Measurements from ENCODE around the gene CSRNP2. TPM values are rescaled to one million over a fixed set of nuclear protein-coding genes. Genes with fewer than 3 reads are reported as not detected.
"Not testable (repeated sequence)": the region's sequence is repeated elsewhere in the genome, so short reads cannot be mapped to it uniquely, and the experiment has no call there.

CSRNP2 gene
- polyA plus RNA-seq, 1 donor, result 26.4 TPM

DNA sequence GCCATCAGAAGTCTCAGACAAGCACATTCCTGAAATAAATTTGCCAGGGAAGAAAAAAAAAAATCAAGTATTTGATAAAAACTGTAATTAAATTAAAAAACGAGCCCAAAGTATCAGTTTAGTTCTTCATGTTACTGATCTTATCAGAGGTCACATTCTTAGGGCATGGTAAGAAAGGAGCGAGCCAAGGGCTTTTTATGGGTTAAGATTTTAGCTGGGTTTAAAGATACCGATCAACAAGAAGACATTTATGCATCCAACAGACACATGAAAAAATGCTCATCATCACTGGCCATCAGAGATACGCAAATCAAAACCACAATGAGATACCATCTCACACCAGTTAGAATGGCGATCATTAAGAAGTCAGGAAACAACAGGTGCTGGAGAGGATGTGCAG lies 5.0 kb downstream of the CSRNP2 start:
- DNase-seq (ENCODE audit: low read depth), result not testable (repeated sequence)

DNA sequence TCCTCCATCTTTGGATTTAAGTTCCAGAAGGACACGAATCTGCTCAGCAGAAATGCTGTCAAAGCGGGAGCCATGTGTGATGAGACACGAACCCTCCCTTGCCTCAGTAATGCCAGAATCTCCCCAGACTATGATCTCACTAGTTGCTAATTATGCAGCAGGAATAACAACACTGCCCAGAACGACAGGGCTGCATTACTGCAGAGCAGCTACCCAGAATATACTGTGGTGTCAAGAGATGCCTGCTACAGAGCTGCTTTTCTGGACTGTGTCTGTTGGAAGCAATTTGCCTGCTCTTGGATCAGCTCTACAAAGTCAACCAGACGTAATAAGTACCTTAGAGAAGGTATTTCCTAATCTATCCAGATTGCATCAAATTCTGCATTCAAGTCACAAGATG lies 5.5 kb downstream of the CSRNP2 start:
- DNase-seq (ENCODE audit: low read depth), result no peak

DNA sequence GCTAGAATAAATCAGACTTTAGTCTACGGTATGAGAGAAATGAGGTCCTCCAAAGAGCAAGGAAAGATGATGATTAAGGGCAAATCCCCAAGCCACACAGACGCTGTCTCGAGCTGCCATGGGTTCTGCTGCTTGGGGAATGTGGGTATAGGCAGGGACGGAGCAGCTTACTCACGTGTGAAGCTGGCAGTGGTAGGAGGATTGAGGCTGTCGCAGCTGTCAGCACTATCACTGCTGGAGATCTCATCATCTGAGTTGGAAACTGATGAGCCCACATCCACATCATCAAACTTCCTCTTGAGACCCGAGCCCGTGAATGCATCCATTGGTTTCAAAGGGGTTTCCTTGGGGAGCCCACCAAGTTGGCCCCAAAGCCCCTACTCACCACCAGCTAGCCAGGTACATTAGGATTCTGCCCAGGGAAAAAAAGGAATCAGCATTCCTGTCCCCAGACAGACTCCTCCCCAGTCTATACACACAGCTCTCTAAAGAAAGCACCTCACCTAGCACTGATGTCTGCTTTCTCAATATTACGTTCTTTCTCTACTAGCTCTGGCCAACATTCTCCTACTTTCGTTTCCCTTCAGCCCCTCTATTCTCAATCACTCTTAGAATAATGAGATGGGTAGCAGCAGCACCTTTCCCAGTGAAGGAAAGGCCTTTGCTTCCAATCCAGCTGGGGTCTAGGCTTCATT lies 7.0 kb downstream of the CSRNP2 start:
- no peak for DNase-seq (ENCODE audit: low read depth)

DNA sequence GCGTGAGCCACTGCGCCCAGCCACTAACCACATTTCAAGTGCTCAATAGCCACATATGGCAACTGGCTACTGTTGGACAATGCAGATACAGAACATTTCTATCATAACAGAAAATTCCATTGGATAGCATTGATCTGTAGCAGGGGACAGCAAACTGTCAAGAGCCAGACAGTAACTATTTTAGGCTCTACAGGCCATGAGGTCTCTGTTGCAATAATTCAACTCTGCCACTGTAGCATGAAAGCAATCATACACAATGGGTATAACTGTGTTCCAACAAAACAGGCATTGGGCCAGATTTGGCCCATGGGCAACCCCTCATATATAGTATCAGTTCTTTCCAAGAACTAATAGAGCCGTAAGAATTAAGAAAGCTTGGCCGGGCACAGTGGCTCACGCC lies 8.0 kb downstream of the CSRNP2 start:
- no peak for DNase-seq (ENCODE audit: low read depth)

DNA sequence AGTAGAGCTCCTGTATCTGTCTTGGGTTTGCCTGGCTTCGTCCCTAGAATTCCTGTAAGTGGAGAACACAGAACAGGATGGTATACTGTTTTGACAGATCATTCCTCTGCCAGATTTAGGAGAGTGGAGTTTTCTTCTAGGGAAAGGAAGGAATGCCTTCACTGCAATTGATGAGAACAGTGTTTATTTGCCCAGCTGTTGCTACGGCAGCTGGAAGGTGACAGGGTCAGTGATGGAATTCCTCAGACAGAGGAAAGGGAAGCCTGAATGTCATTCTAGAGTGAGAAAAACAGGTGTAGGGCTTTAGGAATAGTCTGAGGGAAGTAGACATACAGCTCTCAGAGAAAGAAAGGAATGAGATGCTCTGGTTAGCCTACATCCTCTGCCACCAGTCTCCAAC lies 11.7 kb downstream of the CSRNP2 start:
- DNase-seq (ENCODE audit: low read depth), result no peak

DNA sequence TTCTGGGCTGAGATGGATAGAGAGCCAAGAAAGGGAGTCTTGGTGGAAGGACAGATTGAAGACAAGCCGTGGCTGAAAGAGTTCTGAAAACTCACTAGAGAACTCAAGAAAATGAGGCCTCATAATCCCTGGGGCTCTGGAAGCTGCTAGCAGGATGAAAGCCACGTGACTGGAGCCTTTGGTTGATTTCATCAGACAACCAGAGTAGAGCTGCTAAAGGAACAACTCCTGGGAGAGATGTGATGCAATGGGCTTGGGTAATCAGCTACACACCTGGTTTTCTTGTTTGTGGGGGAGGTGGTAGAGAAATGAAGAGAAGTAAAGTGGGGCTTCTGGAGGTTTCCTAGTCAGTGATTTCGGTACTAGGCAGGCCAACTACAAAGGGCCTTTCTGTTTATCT lies 13.4 kb downstream of the CSRNP2 start:
- no peak for DNase-seq (ENCODE audit: low read depth)

DNA sequence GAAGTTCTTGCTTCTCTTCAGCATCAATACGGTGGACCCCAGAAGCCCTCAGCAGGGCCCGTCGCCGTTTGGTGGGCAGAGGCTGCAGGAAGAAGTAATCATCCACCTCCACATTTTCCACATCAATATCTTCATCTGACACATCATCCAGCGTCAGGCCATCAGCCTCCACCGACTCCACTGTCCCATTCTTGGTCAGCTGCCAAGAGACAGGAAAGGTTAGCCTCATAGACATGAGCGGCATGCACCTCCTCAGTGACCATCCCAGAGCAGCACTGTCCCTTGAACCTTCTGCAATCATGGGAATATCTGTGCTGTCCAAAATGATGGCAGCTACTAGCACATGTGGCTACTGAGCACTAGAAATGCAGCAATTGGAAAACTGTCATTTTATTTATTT lies 15.6 kb downstream of the CSRNP2 start:
- DNase-seq (ENCODE audit: low read depth), result no peak

DNA sequence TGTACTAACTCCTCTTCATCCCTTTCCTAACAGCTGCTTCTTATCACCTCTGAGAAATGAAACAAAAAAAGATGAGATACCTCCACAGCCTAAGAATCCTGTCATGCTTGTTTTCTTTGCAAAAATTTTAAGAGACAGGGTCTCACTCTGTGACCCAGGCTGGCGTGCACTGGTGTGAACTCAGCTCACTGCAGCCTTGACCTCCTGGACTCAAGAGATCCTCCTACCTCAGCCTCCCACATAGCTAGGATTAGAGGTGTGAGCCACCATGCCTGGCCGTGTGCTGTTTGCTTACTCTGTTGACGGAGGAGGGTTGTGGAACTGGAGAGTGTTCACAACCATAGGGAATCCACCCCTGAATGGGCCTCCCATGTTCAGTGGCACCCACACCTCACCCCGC lies 16.2 kb downstream of the CSRNP2 start:
- no peak for DNase-seq (ENCODE audit: low read depth)

DNA sequence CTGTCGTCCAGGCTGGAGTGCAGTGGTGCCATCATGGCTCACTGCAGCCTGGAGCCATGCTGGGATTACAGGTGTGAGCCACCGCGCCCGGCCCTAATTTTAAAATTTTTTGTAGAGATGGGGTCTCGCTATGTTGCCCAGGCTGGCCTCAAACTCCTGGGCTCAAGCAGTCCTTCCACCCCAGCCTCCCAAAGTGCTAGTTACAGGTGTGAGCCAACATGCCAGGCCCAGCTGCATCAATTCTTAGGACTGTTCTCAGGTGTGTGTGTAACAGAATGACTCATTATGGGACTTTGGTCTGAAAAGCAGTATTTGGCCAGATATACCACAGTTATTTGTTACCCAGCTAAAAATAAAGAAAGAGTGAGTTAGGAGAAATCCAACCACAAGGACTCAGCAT lies 17.9 kb downstream of the CSRNP2 start:
- no peak for DNase-seq (ENCODE audit: low read depth)

DNA sequence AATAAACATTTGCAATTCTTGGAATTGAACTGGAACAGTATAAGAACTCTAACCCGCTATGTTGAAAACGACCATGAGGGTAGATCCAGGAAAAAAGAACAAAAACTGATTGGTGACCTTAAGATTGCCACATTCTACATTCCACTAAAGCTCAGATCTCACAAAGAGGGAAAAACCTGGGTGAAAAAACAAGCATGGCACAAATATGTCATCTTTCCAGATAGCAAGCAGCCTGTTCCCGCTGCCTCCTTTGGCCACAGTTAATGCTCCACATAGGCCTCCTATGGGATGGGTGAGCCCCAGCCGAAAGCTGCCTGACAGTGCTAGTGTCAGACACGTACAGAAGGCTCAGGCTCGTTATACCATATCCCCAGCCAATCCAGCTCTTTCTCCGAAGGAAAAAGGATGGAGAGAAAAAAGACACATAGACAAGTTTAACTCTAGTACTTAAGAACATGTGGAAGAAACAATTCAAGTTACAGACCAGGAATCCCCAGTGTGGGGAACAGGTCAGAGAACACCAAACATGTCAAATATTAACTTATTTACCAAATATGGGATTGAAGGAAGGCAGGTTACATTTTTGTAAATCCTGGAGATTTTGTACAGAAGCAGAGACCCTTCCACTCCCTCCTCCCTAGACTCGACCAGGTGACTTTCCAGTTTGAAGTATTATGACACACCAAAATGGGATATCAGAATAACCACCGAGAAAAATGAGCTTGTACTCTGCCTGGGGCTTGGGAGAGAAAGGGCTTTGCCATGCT lies 20.6 kb downstream of the CSRNP2 start:
- DNase-seq (ENCODE audit: low read depth), result no peak

DNA sequence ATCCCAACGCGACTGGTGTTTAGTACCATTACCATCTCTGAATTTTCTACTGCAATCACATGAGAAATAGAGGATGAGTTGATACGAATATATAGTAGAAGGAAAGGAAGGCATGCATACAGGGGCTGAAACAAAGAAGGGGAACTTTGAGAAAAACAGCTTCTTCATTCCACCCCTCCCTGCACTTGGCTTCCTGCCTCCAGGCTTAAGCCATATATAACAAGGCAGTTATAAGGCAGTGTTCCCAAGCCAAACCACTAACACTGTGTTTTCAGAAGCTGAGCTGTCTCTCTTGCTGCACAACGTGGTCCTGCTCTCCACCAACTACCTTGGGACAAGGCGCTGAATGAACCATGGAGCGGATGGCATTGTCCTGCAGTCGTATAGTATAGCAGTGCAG lies 24.3 kb downstream of the CSRNP2 start:
- DNase-seq (ENCODE audit: low read depth), result no peak

DNA sequence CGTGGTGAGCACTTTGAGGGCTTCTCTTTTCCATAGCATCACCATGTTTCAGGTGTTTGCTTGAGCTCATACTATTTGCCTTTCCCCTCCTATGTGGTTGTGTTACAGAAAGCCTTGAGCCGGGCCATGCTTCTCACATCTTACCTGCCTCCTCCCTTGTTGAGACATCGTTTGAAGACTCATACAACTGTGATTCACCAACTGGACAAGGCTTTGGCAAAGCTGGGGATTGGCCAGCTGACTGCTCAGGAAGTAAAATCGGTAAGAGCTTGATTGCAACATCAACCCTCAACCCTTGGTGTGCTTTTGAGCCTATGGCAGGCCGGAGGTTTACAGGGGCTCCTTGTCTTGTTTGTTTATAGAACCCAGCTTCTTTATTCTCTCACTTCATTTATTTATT lies 27.2 kb downstream of the CSRNP2 start:
- DNase-seq (ENCODE audit: low read depth), result no peak

DNA sequence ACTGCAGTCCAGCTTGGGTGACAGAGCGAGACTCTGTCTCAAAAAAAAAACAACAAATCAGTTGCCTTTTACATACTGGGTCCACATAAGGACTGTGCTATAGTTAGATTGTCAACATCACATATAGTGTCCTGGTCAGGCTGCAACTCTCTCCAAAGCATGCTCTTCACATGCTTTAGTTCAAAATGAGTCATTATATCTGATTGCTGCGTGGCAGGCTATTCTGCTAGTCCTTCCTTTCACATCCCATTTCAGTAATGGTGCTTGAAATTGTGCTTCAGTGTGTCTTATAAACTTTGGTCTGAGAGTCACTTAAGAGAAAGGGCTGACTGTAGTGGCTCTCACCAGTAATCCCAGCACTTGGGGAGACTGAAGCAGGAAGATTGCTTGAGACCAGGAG lies 28.3 kb downstream of the CSRNP2 start:
- DNase-seq (ENCODE audit: low read depth), result no peak

DNA sequence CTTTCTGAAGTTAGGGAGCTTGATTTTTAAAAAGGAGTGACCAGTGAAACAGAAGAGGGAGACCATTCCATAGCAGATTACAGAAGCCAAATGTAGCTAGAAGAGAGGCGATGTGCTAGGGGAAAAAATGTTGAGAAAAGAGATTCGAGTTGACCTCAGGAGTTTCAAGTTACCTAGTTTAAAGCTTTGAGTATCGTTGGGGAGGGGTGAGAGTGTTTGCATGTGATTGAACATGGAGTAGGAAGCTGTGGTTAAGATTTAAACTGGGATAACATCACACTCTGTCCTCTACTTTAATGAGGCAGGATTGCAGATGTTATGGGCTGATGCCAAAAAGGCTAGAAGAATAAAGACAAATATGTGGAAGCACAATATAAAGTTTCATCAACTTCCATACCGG lies 31.6 kb downstream of the CSRNP2 start:
- no peak for DNase-seq (ENCODE audit: low read depth)

DNA sequence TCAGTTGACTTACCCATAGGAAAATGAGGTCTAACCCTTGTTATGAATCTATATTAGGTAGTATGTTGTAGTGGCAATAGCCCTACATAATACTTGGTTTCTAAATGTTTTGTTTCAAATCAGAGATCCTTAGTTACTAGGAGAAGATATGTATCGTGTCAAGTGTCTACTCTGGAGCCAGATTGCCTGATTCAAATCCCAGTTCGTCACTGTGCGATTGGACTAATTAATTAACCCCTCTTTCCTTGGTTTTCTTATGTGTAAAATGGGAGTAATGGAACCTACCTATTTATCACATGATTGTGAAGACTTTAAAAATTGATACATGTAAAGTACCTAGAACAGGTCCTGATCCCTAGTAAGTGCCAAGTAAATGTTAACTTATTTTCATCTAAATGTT lies 33.9 kb downstream of the CSRNP2 start:
- DNase-seq (ENCODE audit: low read depth), result no peak

DNA sequence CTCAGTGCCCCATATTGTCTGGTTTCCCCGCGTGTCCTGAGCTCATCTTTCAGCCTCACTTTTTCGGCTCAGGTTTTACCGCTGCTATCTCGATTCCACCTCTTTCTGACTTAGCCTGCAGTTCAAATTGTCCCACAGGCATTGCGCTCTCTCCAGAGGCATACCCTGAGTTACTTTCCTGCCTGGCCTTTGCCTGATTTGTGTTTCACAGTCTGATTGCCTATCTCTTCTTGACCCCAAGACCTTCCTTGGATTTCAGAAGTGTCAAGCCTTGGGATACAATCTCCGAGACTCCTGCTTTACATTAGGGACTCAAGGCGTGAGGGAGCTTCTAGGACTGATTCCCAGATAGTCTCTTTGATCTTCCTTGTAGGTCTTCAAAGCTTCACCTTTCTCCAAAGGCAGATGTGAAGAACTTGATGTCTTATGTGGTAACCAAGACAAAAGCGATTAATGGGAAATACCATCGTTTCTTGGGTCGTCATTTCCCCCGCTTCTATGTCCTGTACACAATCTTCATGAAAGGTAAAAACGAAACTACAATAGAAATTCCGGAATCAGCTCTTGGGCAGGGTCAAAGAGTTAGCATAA lies 34.6 kb downstream of the CSRNP2 start:
- no peak for DNase-seq (ENCODE audit: low read depth)

DNA sequence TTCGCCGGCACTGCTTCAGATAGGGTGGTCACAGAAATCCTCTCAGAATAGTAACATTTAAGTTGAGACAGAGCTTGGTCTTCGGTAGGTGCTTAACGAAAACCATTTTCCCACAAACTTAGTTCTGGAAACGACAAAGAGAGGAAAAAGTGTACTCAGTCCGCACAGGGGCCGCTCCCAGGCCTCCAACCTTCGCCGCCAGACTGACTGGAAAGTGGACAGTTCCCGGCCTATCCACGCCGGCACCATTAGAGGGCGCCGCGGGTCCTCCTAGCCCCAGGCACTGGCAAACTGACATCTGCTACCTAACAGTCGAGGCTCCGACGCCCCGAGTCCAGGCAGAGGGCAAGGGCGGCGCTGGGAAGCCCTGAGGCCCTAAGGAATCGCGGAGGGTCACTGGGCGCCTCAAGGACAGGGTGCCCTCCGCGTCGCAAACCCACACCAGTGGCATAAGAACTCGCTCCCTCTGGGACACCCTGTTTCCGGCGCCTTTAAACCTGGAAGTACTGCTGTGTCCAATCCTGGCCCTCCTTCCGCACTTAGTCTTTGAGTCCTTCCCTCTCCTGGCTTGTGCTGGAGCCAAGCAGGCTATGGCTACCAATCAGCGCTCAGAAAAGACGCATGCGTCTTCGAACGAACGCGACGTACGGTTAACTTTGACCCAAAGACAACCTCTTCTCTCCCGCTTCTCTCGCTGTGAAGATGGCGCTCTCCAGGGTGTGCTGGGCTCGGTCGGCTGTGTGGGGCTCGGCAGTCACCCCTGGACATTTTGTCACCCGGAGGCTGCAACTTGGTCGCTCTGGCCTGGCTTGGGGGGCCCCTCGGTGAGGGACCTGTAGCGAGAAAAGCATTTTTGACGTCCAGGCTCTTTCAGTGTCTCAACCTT lies 35.5 kb downstream of the CSRNP2 start, which contains the start of gene LETMD1:
Gene LETMD1 (plus strand): TSS at position 673 of the 886 bp plus-strand sequence. CDS start 30 bp downstream, at position 703.
- DNase-seq (ENCODE audit: low read depth), result peak; percentile 99

DNA sequence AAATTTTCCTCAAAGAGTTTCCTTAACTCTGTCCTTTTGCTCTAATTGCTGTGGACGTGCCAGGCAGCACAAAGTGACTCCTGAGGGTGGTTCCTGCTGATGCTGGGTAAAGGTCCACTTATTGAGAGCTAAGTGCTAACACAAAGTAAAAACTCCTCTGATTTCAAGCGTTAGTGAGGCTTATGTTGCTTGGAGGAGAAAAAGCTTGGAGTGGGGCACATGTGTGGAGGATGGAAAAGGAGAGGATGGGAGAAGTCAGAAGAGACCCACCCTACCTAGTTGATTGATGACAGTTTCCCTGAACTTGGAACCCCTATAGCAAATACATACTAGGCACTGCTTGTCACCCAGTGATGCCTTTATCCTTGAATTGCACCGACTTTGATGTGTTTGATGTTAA lies 47.1 kb downstream of the CSRNP2 start:
- DNase-seq (ENCODE audit: low read depth), result no peak

DNA sequence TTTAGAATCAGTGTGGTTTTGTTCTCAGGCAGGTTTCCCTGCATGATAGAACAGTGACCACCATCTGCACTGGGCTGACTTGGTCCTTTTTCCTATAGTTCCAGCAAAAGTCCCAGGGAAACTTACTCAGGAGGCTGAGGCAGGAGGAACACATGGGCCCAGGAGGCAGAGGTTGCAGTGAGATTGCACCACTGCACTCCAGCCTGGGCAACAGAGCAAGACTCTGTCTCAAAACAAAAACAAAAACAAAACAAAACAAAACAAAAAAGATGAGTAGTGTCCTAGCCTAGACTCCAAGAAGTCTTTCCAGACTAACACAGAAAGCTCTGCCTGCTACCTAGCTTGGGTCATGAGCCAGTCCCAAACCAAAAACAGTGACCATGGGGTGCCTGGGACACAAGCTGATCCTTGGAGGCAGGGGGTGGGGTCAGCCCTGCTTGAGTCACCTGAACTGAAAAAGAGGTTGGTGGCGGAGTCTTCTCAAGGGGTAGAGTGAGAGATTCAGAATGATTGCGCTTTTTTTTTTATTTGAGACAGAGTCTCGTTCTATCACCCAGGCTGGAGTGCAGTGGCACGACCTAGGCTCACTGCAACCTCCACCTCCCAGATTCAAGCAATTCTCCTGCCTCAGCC lies 49.8 kb downstream of the CSRNP2 start:
- DNase-seq (ENCODE audit: low read depth), result no peak

DNA sequence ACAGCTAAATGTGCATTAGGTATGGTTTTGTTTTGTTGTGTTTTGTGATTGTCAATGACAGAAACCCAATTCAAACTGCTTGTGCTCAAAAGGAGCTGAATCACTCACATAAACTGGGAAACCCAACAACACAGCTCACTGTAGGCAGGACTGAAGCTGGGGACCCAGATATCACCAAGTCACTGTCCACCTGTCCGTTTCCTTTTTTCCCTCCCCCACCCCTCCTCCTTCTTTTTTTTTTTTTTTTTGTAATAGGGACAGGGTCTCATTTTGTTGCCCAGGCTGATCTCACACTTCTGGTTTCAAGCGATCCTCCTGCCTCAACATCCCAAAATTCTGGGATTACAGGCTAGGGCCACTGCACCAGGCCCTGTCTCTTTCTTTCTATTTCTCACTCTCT lies 50.3 kb downstream of the CSRNP2 start:
- DNase-seq (ENCODE audit: low read depth), result no peak

DNA sequence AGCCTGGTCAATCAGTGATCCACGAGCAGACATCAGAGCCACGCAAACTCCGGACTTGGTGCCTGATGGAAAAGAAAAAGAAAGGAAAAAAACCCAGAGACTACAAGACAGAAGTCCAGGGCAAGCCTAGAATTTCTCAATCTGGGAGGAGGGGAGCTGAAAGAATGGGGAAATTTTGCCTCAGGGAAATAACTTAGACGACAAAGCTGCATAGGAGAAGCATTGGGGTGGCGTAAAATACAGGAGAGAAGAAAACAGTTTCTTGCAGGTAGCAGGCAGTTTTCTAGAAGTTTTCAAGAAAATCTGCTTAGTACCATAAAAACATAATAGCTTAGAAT lies 54.6 kb downstream of the CSRNP2 start:
- DNase-seq (ENCODE audit: low read depth), result no peak

Data from forelimb muscle (tissue), 1 donor.